Activated B cell treated with CpG ODN at 0.5 μM for 24 hours (primary cell): ENCODE results near the gene STX1A. TPM values are rescaled to one million over a fixed set of nuclear protein-coding genes. Genes with fewer than 3 reads are reported as not detected.

Source experiments
- ATAC-seq: fragments of 200-7000 bp; cut with Tn5 transposase; one replicate; pipeline ENCODE4 v1.10.0; 2021; ENCODE audit warnings: low read depth, mild to moderate bottlenecking, moderate library complexity
- CTCF ChIA-PET: fragments of 350-600 bp; sonication (Branson Sonifier 250); formaldehyde crosslinking; loops from one replicate; lab custom pipeline; 2021; ENCODE audit warnings: antibody characterized with exemption; lab: Charles Lee
- POLR2A ChIA-PET: fragments of 350-600 bp; sonication (Branson Sonifier 250); formaldehyde crosslinking; loops from one replicate; lab custom pipeline; 2021; ENCODE audit warnings: antibody characterized with exemption; lab: Charles Lee
- DNase-seq: peaks from one replicate; pipeline ENCODE4 v3.0.0; 2022
- H3K27ac Mint-ChIP-seq: one replicate; pipeline ENCODE4 v1.8.0; 2020; ENCODE audit warnings: mixed read lengths
- H3K27me3 Mint-ChIP-seq: one replicate; pipeline ENCODE4 v1.8.0; 2021; ENCODE audit warnings: mixed read lengths
- H3K36me3 Mint-ChIP-seq: one replicate; pipeline ENCODE4 v1.8.0; 2021; ENCODE audit warnings: low read depth, mixed read lengths
- H3K4me1 Mint-ChIP-seq: one replicate; pipeline ENCODE4 v1.8.0; 2021; ENCODE audit warnings: mixed read lengths
- H3K4me3 Mint-ChIP-seq: one replicate; pipeline ENCODE4 v1.8.0; 2020; ENCODE audit warnings: mild to moderate bottlenecking, mixed read lengths
- H3K9me3 Mint-ChIP-seq: one replicate; pipeline ENCODE4 v1.8.0; 2020; ENCODE audit warnings: mixed read lengths
- intact Hi-C: fragments of 100-400 bp; cut with micrococcal nuclease; formaldehyde crosslinking; loops from one replicate; pipeline ENCODE4 v1.15.1; 2024
- total RNA-seq: library from RNA; stranded (reverse); gene quantifications from 2 replicates; pipeline ENCODE4 v1.2.3, GENCODE V29; 2022
- TF ChIP-seq, protein P1 (sequence below): fragments of 200-600 bp; IDR thresholded peaks from one replicate; pipeline ENCODE4 v1.8.0; 2022; ENCODE audit warnings: antibody characterized with exemption, mild to moderate bottlenecking

Gene STX1A
- total RNA-seq, 1 donor from 2014 or later = 1.8 TPM

DNA sequence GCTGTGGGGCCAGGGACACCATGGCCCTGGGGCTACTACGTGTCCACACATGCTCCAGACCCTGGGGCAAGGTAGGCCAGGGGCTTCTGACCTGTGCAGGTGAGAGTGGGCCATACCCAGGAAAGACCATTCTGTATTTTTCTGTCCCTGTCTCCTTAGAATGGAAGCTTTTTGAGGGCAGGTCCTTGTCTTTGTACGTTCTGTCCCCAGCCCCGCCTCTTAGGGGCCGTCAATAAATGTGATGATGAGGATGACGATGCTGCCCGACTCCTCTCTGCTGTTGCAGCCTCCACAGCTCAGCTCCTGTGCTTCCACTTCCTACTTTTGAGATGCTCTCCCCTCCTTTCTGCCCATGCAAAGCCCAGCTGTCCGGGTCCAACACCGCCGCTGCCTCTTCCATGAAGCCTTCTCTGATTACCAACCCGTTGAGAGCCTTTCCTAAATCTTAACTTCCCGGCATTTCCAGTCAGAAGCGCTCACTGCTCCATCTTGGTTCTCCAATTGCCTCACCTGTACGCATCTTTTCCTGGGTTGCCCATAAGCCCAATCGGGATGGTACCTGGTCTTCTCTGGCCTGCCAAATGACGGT is 47.5 kb downstream of the STX1A start:
- Mint-ChIP-seq H3K36me3 (no peaks in the 10 kb centered on the region), H3K27ac (no peak overlapping the region), H3K4me3 (no peak overlapping the region), H3K4me1 (peaks cover 6% of the 10 kb centered on the region), H3K27me3 (peaks cover 6% of the 10 kb centered on the region), H3K9me3 (no peaks in the 10 kb centered on the region)
- intact Hi-C loops = no loop called here
- CTCF ChIA-PET = no interaction called here
- POLR2A ChIA-PET = no interaction called here
- no peak for ATAC-seq
- DNase-seq = no peak
- TF ChIP-seq, protein P1, sequence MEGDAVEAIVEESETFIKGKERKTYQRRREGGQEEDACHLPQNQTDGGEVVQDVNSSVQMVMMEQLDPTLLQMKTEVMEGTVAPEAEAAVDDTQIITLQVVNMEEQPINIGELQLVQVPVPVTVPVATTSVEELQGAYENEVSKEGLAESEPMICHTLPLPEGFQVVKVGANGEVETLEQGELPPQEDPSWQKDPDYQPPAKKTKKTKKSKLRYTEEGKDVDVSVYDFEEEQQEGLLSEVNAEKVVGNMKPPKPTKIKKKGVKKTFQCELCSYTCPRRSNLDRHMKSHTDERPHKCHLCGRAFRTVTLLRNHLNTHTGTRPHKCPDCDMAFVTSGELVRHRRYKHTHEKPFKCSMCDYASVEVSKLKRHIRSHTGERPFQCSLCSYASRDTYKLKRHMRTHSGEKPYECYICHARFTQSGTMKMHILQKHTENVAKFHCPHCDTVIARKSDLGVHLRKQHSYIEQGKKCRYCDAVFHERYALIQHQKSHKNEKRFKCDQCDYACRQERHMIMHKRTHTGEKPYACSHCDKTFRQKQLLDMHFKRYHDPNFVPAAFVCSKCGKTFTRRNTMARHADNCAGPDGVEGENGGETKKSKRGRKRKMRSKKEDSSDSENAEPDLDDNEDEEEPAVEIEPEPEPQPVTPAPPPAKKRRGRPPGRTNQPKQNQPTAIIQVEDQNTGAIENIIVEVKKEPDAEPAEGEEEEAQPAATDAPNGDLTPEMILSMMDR = no peak

DNA sequence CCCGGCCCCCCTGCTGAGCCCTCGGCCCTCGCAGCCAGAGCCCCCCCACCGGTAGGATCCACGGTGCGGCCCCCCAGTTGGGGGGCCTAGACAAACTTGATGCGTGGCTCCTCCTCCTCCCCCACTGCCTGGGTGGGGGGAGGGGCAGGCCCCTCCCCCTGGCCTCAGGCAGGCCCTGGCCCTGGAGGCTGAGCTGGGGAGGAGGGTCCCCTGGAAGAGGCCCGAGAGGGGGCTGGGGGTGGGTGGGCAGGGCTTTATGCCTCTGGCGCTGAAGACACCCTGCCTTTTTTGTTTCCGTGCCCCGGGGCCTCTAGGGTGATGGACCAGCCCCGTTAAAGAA is 48.2 kb downstream of the STX1A start:
- POLR2A ChIA-PET = no interaction called here
- CTCF ChIA-PET = no interaction called here
- Mint-ChIP-seq H3K4me3 (no peak overlapping the region), H3K36me3 (no peaks in the 10 kb centered on the region), H3K27ac (no peak overlapping the region), H3K9me3 (no peaks in the 10 kb centered on the region), H3K27me3 (peaks cover 6% of the 10 kb centered on the region), H3K4me1 (peaks cover 6% of the 10 kb centered on the region)
- intact Hi-C loops = no loop called here
- no peak for ATAC-seq
- TF ChIP-seq, protein P1 = no peak
- no peak for DNase-seq

DNA sequence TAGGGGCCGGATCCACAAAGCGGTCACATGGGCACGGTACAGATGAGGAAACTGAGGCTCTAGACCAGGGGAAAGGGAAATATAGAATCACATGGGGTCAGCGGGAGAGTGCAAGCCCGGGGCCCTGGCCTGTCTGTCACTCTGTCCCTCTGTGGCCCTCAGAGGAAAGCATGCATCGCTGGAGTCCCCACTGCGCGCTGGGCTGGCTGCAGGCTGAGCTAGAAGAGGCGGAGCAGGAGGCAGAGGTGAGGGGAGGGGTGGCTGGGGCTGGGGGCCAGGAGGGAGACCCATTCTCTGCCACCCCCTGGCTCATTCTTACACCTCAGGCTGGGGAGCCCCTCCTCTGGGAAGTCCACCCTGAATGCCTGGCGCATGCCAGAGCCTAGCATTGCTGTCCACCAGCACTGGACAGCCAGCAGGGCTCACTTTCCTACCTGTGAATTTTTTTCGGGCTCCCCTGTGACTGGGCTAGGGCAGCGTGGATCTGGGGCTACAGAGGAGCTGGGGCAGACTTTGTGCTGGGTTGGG is 49.5 kb downstream of the STX1A start:
- ATAC-seq = no peak
- ChIA-PET CTCF (no interaction called here), POLR2A (no interaction called here)
- TF ChIP-seq, protein P1 = no peak
- intact Hi-C loops = loop anchor here (5.0 kb wide), 2 partner anchors 67 to 172 kb away; partner anchors contain the start of genes ABHD11 and METTL27
- peaks cover 9% of the 10 kb centered on the region for H3K27me3 Mint-ChIP-seq
- no peaks in the 10 kb centered on the region for H3K36me3 Mint-ChIP-seq
- no peak overlapping the region for H3K4me3 Mint-ChIP-seq
- DNase-seq = no peak
- H3K4me1 Mint-ChIP-seq = peaks cover 6% of the 10 kb centered on the region
- H3K27ac Mint-ChIP-seq = no peak overlapping the region
- no peaks in the 10 kb centered on the region for H3K9me3 Mint-ChIP-seq

DNA sequence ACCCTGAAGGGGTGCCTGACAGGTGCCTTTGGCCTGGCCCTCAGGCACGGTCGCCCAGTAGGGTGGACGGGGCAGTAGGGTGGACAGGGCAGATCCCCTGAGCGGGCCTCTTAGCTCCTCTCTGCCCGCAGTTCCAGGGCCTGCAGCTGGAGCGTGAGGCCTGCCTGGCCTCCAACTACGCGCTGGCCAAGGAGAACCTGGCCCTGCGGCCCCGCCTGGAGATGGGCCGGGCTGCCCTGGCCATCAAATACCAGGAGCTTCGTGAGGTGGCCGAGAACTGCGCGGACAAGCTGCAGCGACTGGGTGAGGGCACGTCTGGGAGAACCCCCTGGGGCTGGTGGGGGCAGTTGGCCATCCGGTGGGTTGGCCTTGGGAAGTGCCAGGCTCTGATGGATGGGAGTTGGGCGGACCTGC is 50.2 kb downstream of the STX1A start:
- no peaks in the 10 kb centered on the region for H3K36me3 Mint-ChIP-seq
- TF ChIP-seq, protein P1 = no peak
- peaks cover 13% of the 10 kb centered on the region for H3K27me3 Mint-ChIP-seq
- peaks cover 6% of the 10 kb centered on the region for H3K4me1 Mint-ChIP-seq
- H3K4me3 Mint-ChIP-seq = no peak overlapping the region
- H3K9me3 Mint-ChIP-seq = no peaks in the 10 kb centered on the region
- CTCF ChIA-PET = no interaction called here
- POLR2A ChIA-PET = interaction anchor here (0.6 kb wide), 1 partner anchor 48 kb away, joined by 9 read pairs; no protein-coding TSS in a partner anchor
- intact Hi-C loops = loop anchor here (5.0 kb wide), 2 partner anchors 68 to 173 kb away; partner anchors contain the start of genes ABHD11 and METTL27
- H3K27ac Mint-ChIP-seq = no peak overlapping the region
- ATAC-seq = no peak
- no peak for DNase-seq

DNA sequence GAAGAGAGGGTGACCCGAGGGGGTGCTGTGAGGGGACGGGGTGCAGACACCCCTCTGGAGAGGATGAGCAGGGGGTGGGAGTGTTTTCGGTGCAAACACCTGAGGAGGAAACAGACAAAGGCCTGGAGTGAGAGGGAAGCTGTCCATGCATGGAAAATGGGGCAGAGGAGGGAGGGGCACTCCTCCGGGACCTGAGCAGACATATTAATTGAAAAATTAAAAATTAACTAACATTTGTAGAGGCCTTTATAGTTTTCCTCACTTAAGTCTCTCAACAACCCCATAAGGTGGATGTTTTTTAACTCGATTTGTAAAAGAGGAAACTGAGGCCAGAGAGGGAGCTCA is 50.6 kb downstream of the STX1A start:
- H3K27me3 Mint-ChIP-seq = peaks cover 15% of the 10 kb centered on the region
- ATAC-seq = no peak
- TF ChIP-seq, protein P1 = no peak
- peaks cover 6% of the 10 kb centered on the region for H3K4me1 Mint-ChIP-seq
- POLR2A ChIA-PET = interaction anchor here (0.6 kb wide), 1 partner anchor 48 kb away, joined by 9 read pairs; no protein-coding TSS in a partner anchor
- intact Hi-C loops = loop anchor here (5.0 kb wide), 2 partner anchors 68 to 173 kb away; partner anchors contain the start of genes ABHD11 and METTL27
- H3K4me3 Mint-ChIP-seq = peak overlapping the region; percentile 76
- no peaks in the 10 kb centered on the region for H3K9me3 Mint-ChIP-seq
- H3K27ac Mint-ChIP-seq = no peak overlapping the region
- DNase-seq = no peak
- CTCF ChIA-PET = interaction anchor here (1.1 kb wide), 1 partner anchor 11 kb away, joined by 3 read pairs; no protein-coding TSS in a partner anchor
- no peaks in the 10 kb centered on the region for H3K36me3 Mint-ChIP-seq
